Esophagus muscularis mucosa (tissue), 3 donors: Measurements from ENCODE around the gene SOAT2.

Experiments used
- CTCF ChIP-seq, 3 experiments: fragments of 200-600 bp in 2 of 3; fragments of 450-650 bp in 1 of 3; sonication (generic) in 2 of 3; IDR thresholded peaks; one replicate each; pipeline ENCODE4 v1.5.1; 2017 to 2019; ENCODE audit warnings: antibody characterized with exemption in 3 of 3, mild to moderate bottlenecking in 2 of 3, moderate library complexity in 1 of 3
- POLR2A ChIP-seq: fragments of 450-650 bp; IDR thresholded peaks from one replicate; pipeline ENCODE4 v1.6.1; 2017; ENCODE audit warnings: antibody characterized with exemption, moderate library complexity, mild to moderate bottlenecking, low read depth
- POLR2AphosphoS5 ChIP-seq, 2 donors: sonication (generic); formaldehyde crosslinking; IDR thresholded peaks; one replicate each; pipeline ENCODE4 v1.6.1; 2017; ENCODE audit warnings: antibody characterized with exemption in 2 of 2

- no peak for TF ChIP-seq CTCF (IDR thresholded peaks at IDR 0.05)
- no peak for TF ChIP-seq POLR2A
- no peak for TF ChIP-seq POLR2AphosphoS5 (IDR thresholded peaks at IDR 0.05)
These were observed 12.0 kb downstream of the SOAT2 start for GRCh38 chr12:53115112-53115890.
